Tibial nerve (tissue), 3 donors: ENCODE results near the gene S100A13.

ENCODE experiments used
- POLR2A ChIP-seq, 2 donors: fragments of 450-650 bp; IDR thresholded peaks; one replicate each; pipeline ENCODE4 v1.6.1; 2017; ENCODE audit warnings: antibody characterized with exemption in 2 of 2, mild to moderate bottlenecking in 2 of 2, moderate library complexity in 2 of 2
- TF ChIP-seq, protein P1 (sequence below), 5 experiments: fragments of 200-600 bp in 3 of 5; fragments of 450-650 bp in 2 of 5; sonication (generic) in 3 of 5; IDR thresholded peaks; one replicate each; pipeline ENCODE4 v1.5.1; 2016 to 2019; ENCODE audit warnings: antibody characterized with exemption in 5 of 5, mild to moderate bottlenecking in 3 of 5, moderate library complexity in 2 of 5

DNA sequence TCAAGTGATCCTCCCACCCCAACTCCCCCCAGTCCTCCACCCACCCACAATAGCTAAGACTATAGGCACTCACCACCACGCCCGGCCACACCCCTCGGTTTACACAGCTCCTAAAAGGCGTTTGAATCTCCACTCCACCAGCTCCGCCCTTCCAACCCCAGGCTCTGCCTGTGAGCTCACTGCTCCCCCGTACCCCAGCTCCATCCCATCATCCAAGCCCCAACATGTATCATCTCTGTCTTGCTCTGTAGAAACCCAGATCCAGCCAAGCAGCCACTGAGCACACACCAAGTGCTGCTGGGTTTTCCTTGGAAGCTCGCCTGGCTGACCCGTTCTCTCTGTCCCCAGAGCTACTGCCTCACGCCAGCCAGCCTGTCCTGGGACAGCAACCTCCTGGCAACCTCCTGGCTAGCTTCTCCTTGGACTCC, 49.7 kb downstream of the S100A13 start:
- TF ChIP-seq, protein P1, sequence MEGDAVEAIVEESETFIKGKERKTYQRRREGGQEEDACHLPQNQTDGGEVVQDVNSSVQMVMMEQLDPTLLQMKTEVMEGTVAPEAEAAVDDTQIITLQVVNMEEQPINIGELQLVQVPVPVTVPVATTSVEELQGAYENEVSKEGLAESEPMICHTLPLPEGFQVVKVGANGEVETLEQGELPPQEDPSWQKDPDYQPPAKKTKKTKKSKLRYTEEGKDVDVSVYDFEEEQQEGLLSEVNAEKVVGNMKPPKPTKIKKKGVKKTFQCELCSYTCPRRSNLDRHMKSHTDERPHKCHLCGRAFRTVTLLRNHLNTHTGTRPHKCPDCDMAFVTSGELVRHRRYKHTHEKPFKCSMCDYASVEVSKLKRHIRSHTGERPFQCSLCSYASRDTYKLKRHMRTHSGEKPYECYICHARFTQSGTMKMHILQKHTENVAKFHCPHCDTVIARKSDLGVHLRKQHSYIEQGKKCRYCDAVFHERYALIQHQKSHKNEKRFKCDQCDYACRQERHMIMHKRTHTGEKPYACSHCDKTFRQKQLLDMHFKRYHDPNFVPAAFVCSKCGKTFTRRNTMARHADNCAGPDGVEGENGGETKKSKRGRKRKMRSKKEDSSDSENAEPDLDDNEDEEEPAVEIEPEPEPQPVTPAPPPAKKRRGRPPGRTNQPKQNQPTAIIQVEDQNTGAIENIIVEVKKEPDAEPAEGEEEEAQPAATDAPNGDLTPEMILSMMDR (IDR thresholded peaks at IDR 0.05): no peak
- no peak for TF ChIP-seq POLR2A (IDR thresholded peaks at IDR 0.05)
